GM23338 (cell line): Measurements from ENCODE around the gene EMX1.

Experiments
- EZH2 ChIP-seq: fragments of 200-600 bp; sonication (generic); IDR thresholded peaks from one replicate; pipeline ENCODE4 v1.8.0; 2017; ENCODE audit warnings: antibody characterized with exemption, mild to moderate bottlenecking, low read depth; ENCODE audit not compliant: unreplicated experiment
- EZH2phosphoT487 ChIP-seq: fragments of 200-600 bp; sonication (generic); IDR thresholded peaks from one replicate; pipeline ENCODE4 v1.8.1; 2018; ENCODE audit warnings: antibody characterized with exemption; ENCODE audit not compliant: unreplicated experiment
- NANOG ChIP-seq: IDR thresholded peaks from 2 replicates; pipeline ENCODE4 v1.6.1; 2016; ENCODE audit warnings: antibody characterized with exemption, borderline replicate concordance
- POLR2AphosphoS5 ChIP-seq: IDR thresholded peaks from 2 replicates; pipeline ENCODE4 v1.6.1; 2016; ENCODE audit warnings: antibody characterized with exemption, low read depth
- REST ChIP-seq: IDR thresholded peaks from one replicate; pipeline ENCODE4 v1.6.1; 2018; ENCODE audit warnings: antibody characterized with exemption; ENCODE audit not compliant: unreplicated experiment
- ZNF114 ChIP-seq: fragments of 250-450 bp; sonication (Bioruptor Pico); IDR thresholded peaks from 2 replicates; pipeline ENCODE4 v1.5.0; 2020; ENCODE audit warnings: mild to moderate bottlenecking, moderate library complexity
- ZNF462 ChIP-seq: fragments of 250-450 bp; sonication (Bioruptor Pico); IDR thresholded peaks from 2 replicates; pipeline ENCODE4 v1.5.0; 2020; ENCODE audit warnings: mild to moderate bottlenecking, moderate library complexity
- TF ChIP-seq, protein P1 (sequence below), 2 experiments: fragments of 200-600 bp in 1 of 2; sonication (generic) in 1 of 2; conservative IDR thresholded peaks; 2 replicates each; pipeline versions ENCODE4 v1.5.1 to v1.6.1; 2016 to 2017; ENCODE audit warnings: antibody characterized with exemption in 2 of 2, low read depth in 2 of 2, mild to moderate bottlenecking in 2 of 2, moderate library complexity in 1 of 2

DNA sequence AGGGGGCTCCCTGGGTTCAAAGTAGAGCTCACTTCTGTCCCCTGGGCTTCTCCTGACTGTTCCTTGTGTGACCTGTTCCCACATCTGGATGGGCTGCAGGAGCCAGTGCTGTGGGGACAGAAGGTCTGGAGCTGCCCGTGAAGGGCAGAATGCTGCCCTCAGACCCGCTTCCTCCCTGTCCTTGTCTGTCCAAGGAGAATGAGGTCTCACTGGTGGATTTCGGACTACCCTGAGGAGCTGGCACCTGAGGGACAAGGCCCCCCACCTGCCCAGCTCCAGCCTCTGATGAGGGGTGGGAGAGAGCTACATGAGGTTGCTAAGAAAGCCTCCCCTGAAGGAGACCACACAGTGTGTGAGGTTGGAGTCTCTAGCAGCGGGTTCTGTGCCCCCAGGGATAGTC is 15.5 kb downstream of the EMX1 start:
- no peak for TF ChIP-seq REST
- TF ChIP-seq, protein P1, sequence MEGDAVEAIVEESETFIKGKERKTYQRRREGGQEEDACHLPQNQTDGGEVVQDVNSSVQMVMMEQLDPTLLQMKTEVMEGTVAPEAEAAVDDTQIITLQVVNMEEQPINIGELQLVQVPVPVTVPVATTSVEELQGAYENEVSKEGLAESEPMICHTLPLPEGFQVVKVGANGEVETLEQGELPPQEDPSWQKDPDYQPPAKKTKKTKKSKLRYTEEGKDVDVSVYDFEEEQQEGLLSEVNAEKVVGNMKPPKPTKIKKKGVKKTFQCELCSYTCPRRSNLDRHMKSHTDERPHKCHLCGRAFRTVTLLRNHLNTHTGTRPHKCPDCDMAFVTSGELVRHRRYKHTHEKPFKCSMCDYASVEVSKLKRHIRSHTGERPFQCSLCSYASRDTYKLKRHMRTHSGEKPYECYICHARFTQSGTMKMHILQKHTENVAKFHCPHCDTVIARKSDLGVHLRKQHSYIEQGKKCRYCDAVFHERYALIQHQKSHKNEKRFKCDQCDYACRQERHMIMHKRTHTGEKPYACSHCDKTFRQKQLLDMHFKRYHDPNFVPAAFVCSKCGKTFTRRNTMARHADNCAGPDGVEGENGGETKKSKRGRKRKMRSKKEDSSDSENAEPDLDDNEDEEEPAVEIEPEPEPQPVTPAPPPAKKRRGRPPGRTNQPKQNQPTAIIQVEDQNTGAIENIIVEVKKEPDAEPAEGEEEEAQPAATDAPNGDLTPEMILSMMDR (conservative IDR thresholded peaks at IDR 0.05; ENCODE audit: low read depth in 2 of 2): no peak
- TF ChIP-seq POLR2AphosphoS5: no peak
- no peak for TF ChIP-seq EZH2
- no peak for TF ChIP-seq EZH2phosphoT487
- no peak for TF ChIP-seq ZNF462 (CRISPR knock-in tag)
- TF ChIP-seq ZNF114 (CRISPR knock-in tag): no peak
- TF ChIP-seq NANOG: no peak
